HG03432 (cell line): Measurements from ENCODE around the gene EEF1AKMT3.

Source experiments
- ATAC-seq: cut with Tn5 transposase; IDR thresholded peaks from one replicate; pipeline ENCODE4 v1.9.1; 2021; ENCODE audit warnings: mild to moderate bottlenecking, moderate library complexity; ENCODE audit not compliant: unreplicated experiment

Gene EEF1AKMT3

DNA sequence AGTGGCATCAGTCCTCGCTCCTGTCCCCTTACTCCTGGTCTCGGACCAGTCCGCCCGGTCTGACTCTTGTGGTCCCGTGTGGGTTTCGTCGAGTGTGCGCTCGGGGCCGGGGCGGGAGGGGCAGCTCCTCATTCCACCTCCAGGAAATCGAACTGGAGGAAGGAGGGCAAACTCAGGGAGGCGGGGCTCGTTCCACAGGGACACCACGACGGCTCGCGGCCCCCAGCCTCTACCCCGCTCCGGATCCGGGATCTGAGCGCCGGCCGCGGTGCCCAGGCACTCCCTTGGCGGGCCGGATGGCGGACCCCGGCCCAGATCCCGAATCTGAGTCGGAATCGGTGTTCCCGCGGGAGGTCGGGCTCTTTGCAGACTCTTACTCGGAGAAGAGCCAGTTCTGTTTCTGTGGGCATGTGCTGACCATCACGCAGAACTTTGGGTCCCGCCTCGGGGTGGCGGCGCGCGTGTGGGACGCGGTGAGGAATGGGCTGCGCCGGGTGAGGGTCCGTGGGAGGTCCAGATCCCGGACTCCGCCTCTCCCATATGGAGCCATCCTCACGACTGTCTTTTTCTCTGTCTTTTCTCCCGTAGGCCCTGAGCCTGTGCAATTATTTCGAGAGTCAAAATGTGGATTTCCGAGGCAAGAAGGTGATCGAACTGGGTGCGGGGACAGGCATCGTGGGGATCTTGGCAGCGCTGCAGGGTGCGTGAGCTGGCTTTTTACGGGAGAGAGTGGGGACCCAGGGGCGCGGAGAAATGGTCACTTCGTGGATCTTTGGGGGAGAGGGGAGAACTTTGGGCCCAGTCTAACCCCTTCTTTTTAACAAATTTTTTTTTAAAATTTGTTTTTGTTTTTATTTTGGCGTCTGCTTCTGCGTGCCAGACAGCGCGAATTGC, at the start of gene EEF1AKMT3:
EEF1AKMT3 (plus strand) TSS at position 186 of the 894 bp plus-strand sequence; CDS start at position 297, 111 bp downstream.
- peak; percentile 36 for ATAC-seq

DNA sequence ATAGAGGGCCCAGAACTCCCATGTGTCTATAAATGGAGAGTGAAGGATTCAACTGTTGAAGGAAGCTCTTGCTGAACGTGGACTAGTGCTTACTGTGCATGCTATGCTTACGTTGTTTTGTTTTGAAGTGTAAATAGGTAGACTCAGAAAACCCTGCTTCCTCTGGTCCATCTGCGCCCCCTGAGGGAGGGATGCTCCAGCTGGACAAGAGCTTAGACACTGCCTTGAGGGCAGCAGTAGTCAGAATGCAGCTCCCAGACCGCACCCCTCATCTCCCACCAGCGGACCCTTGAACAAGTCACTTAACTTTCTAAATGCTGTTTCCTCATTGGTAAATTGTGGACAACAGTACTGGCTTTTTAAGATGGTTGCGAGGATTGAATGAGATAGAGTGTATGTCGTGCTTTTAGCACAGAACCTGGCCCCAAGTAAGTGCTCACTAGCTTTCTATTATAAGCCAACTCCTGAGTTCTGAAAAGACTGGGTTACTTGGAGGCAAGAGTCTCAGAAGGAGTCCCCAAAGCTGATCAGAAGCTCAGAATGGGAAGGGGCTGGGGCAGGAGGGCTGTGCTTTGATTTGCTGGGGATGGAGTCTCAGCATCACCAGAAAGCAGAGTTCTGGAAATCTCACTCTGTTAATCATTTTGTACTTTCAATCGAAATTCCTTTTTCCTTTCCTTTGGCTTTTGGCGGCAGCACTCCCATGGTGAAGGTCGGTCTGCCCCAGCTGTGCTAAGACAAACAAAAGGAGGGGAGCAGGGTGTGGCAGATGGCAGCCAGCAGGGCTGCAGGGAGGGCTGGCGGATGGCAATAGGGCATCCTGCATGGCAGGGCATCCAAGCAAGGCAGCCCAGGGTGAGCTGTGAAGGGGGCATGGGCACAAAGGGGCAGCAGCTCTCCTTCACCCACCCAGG, 49.4 kb upstream of the EEF1AKMT3 start:
- no peak for ATAC-seq

DNA sequence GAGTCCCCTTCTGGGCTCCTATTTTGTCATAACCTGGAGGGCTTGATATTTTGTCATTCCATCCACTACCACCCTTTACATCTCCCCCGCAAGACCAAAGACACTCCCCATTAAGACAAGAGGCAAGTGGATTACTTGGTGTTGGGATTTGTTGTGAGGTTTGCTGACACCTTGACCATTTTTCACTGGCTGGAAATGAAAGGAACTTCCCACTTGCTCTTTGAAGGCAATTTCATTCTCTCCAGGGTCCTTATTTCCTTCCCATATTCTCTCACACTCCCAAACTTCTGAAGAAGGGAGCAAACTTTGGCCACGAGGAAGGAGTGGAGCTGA, 48.8 kb upstream of the EEF1AKMT3 start:
- ATAC-seq: no peak

DNA sequence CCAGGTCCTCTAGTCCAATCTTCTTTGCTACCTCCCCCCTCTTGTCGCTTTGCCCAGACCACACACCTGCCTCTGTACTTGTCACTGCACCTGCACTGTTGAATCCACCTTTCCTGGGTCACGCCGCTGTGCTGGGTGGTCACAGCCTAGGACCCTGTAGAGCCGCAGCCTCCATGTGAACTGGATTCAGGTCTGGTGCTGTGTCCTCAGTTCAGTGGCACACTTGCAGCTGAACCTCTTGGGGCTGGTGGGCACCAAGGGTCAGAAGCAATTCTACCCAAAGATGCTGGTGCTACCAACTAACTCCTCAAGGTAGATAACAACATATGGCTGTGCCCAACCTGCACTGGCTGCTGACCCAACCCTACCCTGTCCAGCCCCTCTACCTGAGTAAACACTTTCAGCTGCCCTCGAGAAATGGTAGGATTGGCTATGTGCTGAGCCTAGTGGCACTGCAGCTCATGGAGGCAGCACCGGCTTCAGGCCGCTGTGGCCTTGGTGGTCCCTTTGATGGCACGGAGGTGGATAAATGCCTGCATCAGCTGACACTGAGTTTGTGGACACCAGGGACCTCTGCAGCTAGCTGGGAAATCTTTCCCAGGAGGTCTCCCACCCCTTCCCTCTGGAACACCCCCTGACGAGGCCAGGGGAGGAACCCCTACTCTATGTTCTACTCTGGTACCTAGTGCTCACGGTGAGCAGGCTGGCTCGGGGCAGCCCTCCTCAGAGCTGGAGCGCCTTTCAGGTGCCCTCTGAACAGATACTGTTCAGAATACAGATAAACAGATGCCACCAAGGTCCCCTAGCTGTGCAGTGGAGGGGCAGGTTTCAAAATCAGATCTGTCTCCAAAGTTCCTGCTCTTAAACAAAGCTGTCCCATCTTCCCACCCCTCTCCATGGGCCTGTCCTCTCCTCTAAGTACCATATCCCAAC, 48.1 kb upstream of the EEF1AKMT3 start:
- ATAC-seq: no peak

DNA sequence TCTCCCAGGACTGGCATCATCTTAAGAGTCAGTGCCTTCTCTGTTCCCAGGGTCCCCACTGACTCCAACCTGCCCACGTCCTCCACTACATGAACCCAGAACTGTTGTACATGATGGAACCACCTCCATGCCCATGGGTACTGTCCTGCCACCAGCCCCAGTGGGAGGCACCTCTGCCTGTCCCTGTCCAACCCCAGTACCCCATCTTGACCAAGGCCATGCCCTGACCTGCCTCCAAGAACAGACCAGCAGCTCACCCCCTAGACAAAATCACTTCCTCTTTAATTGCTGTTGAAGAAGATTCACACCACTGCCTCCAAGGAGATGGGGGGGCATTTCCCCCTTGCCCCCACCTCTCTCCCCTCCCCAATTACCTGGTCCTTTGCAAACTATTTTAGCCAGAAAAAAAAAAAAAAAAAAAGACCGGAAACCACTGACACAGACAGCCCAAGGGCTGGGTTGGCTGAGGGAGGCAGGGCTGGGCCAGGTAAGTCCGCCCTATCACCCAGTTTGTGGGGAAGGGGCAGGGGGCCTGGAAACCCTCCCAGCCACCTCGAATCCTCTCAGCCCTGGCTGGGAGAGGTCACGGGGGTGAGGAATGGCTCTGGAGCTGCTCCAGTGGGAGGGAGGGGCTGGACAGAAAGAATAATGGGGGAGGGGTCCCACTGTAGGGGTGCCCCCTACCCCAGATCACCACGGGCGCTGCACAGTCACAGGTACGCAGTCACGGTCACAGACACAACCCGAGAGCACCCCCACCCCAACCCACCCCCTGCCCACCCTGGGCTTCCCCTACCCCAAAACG, 47.3 kb upstream of the EEF1AKMT3 start:
- no peak for ATAC-seq

DNA sequence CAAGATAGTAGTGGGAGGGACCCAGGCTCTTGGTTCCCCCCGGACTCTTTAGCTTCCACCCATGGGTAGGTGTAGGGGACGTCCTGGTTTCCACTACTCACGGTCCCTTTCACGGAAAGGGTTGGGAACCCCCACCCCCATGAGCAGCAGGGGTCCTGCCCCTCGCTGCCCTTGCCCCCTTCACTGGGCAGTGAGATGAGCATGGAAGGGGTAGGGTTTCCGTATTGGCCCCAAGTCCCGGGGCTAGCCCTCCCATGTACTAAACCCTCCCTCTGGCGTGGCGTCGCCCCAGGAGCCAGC, 46.6 kb upstream of the EEF1AKMT3 start:
- ATAC-seq: no peak

DNA sequence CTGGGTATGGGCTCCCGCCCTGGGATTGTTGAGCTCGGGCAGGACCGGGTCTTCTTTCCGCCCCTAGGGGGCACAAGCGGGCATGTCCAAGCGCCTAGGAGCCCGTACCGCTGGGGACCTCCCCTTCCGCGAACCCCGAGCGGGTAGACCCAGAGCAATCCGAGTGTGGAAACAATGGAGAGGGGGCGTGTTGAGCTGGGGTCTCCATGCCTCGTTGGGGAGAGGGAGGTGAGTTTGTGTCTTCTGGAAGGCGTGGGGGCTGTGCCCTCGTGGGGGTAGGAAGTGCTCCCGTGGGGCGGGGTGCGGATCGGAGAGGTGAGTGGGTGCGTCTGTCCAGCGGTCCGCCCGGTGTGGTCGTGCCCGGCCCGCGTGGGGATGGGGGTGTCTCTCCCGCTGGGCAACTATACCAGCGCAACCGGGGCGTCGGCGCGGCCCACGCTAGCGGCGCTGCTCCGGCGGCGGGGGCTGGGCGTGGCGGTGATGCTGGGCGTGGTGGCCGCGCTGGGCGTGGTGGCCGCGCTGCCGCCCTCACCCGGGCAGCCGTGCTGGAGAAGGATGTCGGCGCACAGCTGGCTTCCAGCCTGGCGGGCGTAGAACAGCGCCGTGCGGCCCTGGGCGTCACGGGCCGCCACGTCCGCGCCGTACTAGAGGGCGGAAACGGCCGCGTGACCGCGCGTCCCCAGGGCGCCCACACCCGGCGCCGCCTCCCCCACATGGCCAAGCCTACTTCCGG, 46.1 kb upstream of the EEF1AKMT3 start:
- ATAC-seq: no peak

DNA sequence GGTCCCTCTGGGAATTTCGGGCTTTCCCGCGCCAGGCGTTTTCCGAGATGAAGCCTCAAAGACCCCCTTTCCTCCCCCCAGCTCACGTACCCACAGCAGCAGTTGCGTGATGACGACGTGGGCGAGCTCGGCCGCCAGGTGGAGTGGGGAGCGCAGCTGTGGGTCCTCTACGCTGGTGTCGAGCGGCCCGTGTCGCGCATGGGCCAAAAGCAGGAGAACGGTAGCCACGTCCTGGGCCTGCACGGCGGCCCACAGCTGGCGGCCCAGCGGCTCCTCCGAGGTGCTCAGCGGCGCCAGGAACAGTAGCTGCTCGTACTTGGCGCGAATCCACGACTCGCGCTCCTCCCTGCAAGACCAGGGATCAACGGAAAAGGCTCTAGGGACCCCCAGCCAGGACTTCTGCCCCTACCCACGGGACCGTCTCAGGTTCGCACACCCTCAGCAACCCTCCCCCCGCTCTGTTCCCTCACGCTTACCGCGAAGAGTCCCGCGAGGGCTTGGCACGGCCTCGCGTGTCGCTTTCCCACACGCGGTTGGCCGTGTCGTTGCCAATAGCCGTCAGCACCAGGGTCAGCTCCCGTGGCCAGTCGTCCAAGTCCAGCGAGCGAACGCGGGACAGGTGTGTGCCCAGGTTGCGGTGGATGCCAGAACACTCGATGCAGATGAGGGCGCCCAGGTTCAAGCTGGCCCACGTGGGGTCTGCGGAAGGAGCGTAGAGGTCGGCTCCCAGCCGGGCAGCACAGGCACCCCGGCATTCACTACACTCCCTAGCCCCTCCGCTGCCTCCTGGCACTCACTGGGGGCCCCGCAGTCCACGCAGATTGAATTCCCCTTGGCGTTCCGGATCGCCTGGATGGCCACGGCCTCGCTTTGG, 45.3 kb upstream of the EEF1AKMT3 start:
- ATAC-seq: no peak

DNA sequence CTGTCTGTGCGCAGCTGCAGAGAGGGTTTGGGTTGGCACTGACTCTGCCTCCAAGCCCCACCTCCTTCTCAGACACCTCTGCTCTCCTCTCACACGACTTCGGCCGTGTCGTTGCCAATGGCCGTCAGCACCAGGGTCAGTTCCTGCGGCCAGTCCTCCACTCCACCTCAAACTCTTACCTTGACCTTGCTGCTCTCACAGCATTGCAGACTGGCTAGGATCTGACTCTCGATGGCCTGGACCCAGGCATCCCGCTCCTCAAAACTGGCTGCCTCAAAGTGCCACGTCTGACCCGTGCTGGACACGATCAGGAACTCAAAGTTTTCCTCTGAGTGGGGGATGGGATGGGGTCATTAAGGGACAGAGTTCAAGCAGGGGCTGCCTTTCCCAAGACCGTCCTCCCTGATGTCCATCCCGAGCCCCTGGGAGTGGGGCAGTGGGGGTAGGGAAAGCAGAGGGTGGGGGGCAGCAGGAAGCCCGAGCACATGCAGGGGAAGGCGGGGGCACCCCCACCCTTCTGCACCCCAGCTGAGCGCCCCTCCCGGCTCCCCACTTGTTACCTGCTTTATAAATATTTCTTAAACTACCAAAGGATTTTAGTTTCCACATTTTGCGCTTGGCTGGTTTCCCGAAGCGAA, 44.5 kb upstream of the EEF1AKMT3 start:
- ATAC-seq: no peak

DNA sequence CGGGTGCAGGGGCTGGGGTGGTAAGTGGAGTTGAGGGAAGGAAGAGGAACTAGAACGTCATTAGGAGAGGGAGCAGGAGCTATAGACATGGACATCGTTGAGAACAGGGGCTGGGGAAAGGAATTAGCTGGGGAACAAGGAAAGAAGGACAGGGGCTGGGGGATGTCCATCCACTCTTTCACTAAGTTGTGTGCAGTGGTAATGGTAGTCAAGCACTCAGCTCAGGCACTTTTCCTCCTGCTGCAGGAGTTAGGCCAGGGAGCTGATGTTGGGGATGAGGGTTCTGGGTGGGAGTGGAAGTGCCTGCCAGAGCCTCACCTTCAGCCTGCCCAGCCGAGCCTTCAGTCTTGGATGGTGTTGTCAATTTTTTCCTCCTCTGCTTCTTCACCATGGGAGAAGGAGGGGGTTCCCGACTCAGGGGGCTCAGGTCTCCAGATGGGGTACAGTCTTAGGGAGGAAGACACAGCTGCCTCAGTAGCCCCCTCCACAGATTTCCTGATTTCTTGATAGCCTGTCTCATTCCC, 43.0 kb upstream of the EEF1AKMT3 start:
- ATAC-seq: no peak

DNA sequence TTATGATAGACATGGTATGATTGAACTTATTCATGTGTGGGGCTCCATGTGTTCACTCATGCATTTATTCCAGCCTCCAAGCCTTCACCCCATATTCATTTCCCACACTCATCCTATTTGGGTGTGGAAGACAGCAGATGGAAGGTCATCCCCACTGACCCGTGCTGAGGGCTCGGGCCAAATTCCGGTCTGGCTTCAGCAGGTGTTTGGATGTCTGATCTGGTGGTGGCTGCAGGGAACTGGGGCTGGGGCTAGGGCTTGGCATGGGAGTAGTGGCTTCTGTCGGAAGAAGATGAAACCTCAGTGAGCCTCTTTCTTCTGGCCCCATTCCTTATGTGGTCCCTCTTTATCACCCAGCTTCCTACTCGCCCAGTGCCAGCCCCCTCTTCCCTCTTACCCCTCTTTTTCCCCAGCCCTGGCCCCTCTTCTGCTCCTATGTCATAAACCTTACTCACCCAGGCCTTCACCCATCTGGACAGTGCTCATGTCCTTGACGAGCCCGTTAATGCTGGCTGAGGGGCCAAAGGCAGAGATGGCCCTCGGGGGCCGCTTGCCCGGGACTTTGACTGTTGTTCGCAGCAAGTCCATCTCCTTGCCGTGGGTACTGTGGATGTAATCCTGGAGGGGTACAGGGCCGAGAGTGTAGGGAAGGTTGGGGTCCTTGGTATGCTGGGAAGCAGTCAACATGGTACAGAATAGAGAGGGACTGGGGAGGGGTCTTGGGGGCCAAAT, 41.9 kb upstream of the EEF1AKMT3 start:
- no peak for ATAC-seq

DNA sequence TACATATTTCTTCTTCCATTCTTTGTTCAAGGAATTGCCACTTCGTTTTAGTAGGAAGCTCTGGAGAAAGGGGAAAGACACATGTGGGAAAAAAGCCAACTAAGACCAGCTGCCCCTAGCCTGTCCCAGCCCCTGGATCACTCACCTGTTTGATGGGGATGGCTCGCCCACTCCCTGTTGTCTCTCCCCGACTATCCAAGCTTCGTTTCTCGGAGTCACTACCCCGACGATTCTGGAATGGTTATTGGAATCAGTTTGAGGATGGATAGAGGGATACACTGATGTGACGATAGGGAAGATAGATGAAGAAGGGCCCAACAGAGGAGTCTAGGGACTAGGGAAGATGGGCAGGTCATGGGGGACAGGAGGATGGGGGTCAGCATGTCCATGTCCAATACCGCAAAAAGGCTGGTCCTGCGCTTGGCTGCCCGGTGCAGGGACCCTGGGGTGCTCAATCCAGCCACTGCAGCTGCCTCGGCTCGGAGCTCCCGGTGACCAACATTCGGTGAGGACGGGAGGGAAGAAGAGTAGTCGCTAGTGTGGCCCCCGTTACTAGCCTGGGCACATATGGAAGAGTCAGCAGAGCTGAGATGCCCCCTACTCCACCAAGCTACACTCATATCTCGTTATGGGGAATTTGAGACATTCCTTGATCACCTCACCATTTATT, 40.9 kb upstream of the EEF1AKMT3 start:
- ATAC-seq: no peak

DNA sequence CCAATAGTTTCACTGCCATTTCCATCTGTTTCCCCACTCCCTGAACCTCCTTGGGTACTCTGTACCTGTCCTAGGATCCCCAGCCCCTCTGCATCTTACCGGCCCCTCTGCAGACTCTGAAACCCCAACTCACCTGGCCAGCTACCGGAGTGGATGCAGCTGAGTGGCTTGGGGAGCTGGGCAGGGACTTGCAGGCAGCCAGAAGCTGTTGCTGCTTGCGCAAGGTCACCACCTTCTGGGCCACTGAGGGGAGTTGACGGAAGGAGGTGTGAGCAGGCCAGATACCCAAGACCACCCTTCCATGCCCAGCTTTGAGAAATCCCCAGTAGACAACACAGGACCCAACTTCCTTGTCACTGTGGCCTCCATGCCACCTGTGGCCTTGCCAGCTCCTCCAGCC, 40.1 kb upstream of the EEF1AKMT3 start:
- no peak for ATAC-seq

DNA sequence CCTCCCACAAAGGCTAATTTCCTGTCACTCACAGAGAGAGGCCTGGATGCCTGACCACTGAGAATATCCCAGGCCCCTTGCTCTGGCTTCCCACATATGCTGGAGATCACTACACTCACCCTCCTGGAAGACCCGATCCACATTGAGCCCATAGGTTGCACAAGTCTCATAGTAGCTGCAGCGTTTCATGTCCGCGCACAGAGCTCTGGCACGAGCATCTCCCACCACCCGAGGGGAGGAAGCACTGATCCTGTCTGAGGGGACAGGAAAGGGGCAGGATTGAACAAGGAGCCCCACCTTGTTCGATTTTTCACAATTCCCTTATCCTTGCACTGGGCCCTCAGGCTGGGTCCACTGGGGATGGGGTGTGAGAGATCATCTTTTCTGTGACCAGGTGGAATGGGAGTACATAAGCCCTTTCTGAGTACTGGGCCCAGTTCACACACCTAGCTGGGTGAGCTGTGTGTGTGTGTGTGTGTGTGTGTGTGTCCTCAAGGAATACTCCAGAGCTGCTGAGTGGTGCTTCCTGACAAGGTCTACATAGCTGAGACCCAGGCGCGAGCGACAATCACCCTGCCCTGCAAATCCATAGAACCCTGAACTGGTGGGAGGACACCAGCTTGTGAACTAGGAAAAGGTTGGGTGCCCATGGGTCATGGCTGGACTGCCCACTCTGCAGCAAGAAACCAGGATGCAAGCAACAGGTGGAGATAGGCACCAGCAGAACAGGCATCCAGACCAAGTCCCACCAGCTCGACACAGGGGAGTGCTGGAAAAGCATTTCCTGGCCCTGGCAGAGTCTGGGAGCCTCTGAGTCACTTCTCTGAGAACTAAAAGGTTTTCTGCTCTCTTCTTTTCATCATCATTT, 39.5 kb upstream of the EEF1AKMT3 start:
- ATAC-seq: no peak

DNA sequence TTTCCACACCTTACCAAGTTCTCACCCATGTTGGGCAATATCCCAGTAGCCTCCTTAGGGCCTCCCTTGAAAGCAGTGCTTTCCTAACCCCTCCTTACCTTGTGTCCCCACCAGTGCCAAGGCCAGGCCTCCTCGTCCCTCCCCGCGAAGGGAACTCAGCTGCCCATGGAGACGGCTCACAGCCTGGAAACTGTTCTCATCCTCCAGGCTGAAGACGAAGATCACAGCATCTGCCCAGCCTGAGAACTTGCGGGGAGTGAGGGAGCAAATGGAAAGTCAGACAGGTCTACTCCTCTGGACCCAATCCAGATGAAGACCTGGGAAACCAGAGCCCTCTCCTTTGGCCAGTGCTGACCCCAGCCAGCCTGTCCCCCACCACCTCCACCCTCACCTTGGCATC, 38.5 kb upstream of the EEF1AKMT3 start:
- ATAC-seq: no peak

DNA sequence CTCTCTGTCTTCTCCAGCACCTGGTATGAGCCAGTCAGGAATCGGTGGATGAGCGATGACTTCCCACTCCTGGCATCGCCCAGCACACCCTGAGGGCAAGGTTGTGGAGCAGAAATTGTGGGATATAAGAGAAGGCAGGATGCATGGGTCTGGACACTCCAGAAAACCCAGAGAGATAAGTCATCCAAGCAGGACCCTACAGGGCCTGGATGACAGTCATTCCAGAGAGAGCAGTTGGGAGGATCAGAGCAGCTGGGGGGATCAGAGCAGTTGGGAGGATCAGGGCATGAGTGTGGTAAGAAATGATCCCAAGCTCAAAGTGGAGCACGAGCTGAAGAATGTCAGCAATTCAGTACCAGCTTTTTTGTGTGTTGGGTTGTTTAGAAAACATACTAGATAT, 37.8 kb upstream of the EEF1AKMT3 start:
- no peak for ATAC-seq
